ENCODE data around the gene HPX. TPM values are rescaled to one million over a fixed set of nuclear protein-coding genes. Genes with fewer than 3 reads are reported as not detected.
"Not testable (repeated sequence)": the region's sequence is repeated elsewhere in the genome, so short reads cannot be mapped to it uniquely, and the experiment has no call there.

The HPX gene
- polyA plus RNA-seq, 12 donors = 1.1 to 6.6 (median 1.8) TPM; not detected in 2

- DNase-seq = no peak
Measured at GRCh38 chr11:6417907-6418556, 22.8 kb downstream of the HPX start.

GRCh38 chr11:6415797-6416196, 25.0 kb downstream of the HPX start:
- DNase-seq = no peak

- no peak for DNase-seq
Measured at GRCh38 chr11:6414874-6415328, 25.9 kb downstream of the HPX start.

- no peak for DNase-seq
Measured at GRCh38 chr11:6413791-6414201, 27.0 kb downstream of the HPX start.

- no peak for DNase-seq
Measured at GRCh38 chr11:6411594-6412031, 29.2 kb downstream of the HPX start.

- DNase-seq = no peak
Measured at GRCh38 chr11:6410695-6411430, 29.9 kb downstream of the HPX start.

- no peak for DNase-seq
Measured at GRCh38 chr11:6406370-6406769, 34.4 kb downstream of the HPX start.

- no peak for DNase-seq
Measured at GRCh38 chr11:6405846-6406245, 34.9 kb downstream of the HPX start.

GRCh38 chr11:6405052-6405667, 35.6 kb downstream of the HPX start:
- peak; percentile 21 for DNase-seq

GRCh38 chr11:6404342-6405051, 36.3 kb downstream of the HPX start:
- DNase-seq = no peak

GRCh38 chr11:6403539-6403938, 37.2 kb downstream of the HPX start:
- DNase-seq = no peak

GRCh38 chr11:6402561-6402981, 38.2 kb downstream of the HPX start:
- DNase-seq = no peak

GRCh38 chr11:6402061-6402470, 38.7 kb downstream of the HPX start:
- DNase-seq = no peak

- no peak for DNase-seq
Measured at GRCh38 chr11:6401464-6401863, 39.3 kb downstream of the HPX start.

GRCh38 chr11:6400431-6401345, 40.1 kb downstream of the HPX start:
- no peak for DNase-seq

GRCh38 chr11:6397636-6398035, 43.2 kb downstream of the HPX start:
- no peak for DNase-seq

- DNase-seq = no peak
Measured at GRCh38 chr11:6397156-6397555, 43.6 kb downstream of the HPX start.

GRCh38 chr11:6395470-6396060, 45.2 kb downstream of the HPX start:
- DNase-seq = no peak

- DNase-seq = no peak
Measured at GRCh38 chr11:6393989-6394670, 46.7 kb downstream of the HPX start.

GRCh38 chr11:6392251-6392650, 48.5 kb downstream of the HPX start:
- DNase-seq = not testable (repeated sequence)
